ENCODE results near the gene ARMS2. TPM values are rescaled to one million over a fixed set of nuclear protein-coding genes. Genes with fewer than 3 reads are reported as not detected.

The ARMS2 gene
- total and polyA plus RNA-seq, 12 donors, result 0.33 to 1.3 (median 0.94) TPM; not detected in 8

DNA sequence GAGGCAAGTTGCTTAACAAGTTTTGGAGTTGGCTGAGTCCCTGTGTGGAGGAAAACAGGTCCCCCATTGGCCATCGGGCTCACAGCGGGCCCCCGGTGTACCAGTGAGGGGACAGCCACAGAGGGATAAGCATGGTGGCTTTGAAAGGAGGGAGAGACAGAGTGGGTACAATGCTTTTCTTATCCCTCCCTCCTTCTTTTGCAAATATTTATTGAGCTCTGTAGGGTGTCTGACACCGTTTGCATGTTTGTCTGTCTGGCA is 9.7 kb downstream of the ARMS2 start:
- ATAC-seq, result no peak
- Histone ChIP-seq H3K27ac (no peak overlapping the region), H3K36me3 (peaks cover 0 to 13% (median 0%) of the 10 kb centered on the region in 9 donors), H3K27me3 (peaks cover 0 to 46% (median 0%) of the 10 kb centered on the region in 7 donors), H3K9me3 (no peaks in the 10 kb centered on the region), H3K4me1 (peaks cover 6 to 61% (median 44%) of the 10 kb centered on the region in 9 donors), H3K4me3 (no peak overlapping the region)
- intact Hi-C loops (cut with DNase I), result loop anchor here in 5 of 10 donors (5.0 to 10.0 kb wide), 4 partner anchors 33 to 103 kb away; partner anchors contain the start of gene DMBT1 (in 1 of the 5)
- TF ChIP-seq, protein P1, sequence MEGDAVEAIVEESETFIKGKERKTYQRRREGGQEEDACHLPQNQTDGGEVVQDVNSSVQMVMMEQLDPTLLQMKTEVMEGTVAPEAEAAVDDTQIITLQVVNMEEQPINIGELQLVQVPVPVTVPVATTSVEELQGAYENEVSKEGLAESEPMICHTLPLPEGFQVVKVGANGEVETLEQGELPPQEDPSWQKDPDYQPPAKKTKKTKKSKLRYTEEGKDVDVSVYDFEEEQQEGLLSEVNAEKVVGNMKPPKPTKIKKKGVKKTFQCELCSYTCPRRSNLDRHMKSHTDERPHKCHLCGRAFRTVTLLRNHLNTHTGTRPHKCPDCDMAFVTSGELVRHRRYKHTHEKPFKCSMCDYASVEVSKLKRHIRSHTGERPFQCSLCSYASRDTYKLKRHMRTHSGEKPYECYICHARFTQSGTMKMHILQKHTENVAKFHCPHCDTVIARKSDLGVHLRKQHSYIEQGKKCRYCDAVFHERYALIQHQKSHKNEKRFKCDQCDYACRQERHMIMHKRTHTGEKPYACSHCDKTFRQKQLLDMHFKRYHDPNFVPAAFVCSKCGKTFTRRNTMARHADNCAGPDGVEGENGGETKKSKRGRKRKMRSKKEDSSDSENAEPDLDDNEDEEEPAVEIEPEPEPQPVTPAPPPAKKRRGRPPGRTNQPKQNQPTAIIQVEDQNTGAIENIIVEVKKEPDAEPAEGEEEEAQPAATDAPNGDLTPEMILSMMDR (IDR thresholded peaks at IDR 0.05), result no peak
- DNase-seq, result no peak
- WGBS, 2 donors, result 85 to 93% methylated on average over 4 of the region's 4 CpGs

DNA sequence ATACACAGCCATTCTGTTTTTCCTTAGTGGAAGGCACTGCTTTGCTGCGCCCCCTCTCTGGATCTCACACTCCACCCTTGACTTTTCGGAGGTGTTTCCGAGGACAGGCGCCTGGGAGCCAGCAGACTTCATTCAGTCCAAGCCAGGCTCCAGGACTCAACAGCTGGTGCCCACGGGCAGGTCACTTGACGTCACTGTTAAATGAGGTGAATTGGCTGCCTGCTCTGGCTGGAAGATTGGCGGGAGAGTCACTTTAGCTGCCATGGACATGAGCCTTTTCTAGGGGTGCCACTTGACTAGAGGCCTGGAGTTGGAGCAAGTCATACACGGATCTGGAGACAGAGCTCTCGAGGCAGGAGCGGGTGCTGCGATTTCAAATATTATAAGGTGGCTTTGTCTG is 10.1 kb downstream of the ARMS2 start:
- Histone ChIP-seq H3K27ac (no peak overlapping the region), H3K4me1 (peaks cover 6 to 65% (median 45%) of the 10 kb centered on the region in 9 donors), H3K9me3 (no peaks in the 10 kb centered on the region), H3K36me3 (peaks cover 0 to 13% (median 0%) of the 10 kb centered on the region in 9 donors), H3K27me3 (peaks cover 0 to 42% (median 0%) of the 10 kb centered on the region in 7 donors), H3K4me3 (no peak overlapping the region)
- intact Hi-C loops (cut with DNase I), result loop anchor here in 5 of 10 donors (5.0 to 10.0 kb wide), 4 partner anchors 33 to 103 kb away; partner anchors contain the start of gene DMBT1 (in 1 of the 5)
- 48 to 71% methylated on average over 11 of the region's 11 CpGs for WGBS, 2 donors
- ATAC-seq, result peak in 6 of 8 donors; percentile 12 to 54 (median 29)
- TF ChIP-seq, protein P1 (IDR thresholded peaks at IDR 0.05), result no peak
- peak in 1 of 2 donors; percentile 44 for DNase-seq

DNA sequence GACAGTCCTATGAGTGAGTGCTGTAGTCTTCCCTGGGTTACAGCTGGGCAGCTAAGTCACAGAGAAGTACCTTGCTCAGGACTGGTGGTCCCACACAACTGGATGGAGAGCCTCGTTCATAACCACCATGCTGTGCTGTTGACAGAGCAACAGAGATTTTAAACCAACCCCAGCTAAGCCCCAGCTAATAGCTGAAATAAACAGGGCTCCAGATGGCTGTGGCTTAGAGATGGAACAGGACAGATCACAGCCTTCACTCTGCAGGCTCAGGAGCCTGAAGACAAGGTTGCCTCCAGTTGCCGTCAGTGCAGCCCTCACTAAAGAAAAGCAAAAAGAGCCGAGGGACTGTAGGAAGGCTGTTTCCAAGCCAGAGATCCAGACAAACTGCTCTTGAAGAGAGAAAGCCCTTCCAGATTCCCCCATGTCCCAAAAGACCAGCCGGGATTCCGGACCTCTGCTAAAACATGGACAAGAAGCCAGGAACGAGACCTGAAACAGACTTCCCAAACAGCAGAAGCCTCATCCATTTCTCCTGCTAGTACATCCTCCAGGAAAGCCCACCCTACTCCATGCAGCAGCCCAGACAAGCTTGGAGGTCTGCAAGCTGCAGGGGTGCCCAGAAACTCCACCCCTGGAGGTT is 11.1 kb downstream of the ARMS2 start:
- H3K4me1 ChIP-seq, result peaks cover 11 to 71% (median 43%) of the 10 kb centered on the region in 9 donors
- intact Hi-C loops (cut with DNase I), result loop anchor here in 1 of 10 donors (10.0 kb wide), 1 partner anchor 99 kb away; the partner anchor contains the start of gene DMBT1
- peaks cover 0 to 32% (median 0%) of the 10 kb centered on the region in 7 donors for H3K27me3 ChIP-seq
- no peaks in the 10 kb centered on the region for H3K9me3 ChIP-seq
- no peak overlapping the region for H3K27ac ChIP-seq
- DNase-seq (no peak), ATAC-seq (no peak)
- 74 to 83% methylated on average over 6 of the region's 6 CpGs for WGBS, 2 donors
- H3K4me3 ChIP-seq, result no peak overlapping the region
- H3K36me3 ChIP-seq, result peaks cover 0 to 13% (median 0%) of the 10 kb centered on the region in 9 donors
- TF ChIP-seq, protein P1 (IDR thresholded peaks at IDR 0.05), result no peak

DNA sequence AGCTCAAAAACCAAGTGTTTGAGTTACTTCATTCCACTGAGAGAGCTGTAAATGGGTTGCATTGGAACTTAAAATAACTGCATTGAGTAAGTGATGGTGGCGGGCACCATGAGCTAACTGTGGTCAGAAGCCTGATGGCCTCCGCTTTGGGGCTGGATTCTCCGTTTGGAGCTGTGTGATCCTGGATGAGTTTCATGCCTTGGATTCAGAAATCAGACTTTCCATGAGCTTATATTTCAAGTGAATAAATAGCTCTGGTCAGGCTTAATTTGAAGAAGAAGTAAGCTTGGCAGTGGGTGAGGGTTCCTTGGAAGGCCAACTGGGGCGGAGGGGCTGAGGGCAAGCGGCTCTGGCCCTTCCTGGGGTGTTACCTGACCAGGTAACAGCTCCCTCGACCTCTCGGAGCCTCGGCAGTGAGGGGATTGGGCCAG is 12.5 kb downstream of the ARMS2 start:
- intact Hi-C loops (cut with DNase I), result loop anchor here in 1 of 10 donors (10.0 kb wide), 1 partner anchor 98 kb away; the partner anchor contains the start of gene DMBT1
- TF ChIP-seq, protein P1 (IDR thresholded peaks at IDR 0.05), result no peak
- ATAC-seq (no peak), DNase-seq (no peak)
- no peak overlapping the region for H3K27ac ChIP-seq
- H3K27me3 ChIP-seq, result peaks cover 0 to 23% (median 0%) of the 10 kb centered on the region in 7 donors
- WGBS, 2 donors, result 91 to 97% methylated on average over 8 of the region's 8 CpGs
- peaks cover 0 to 13% (median 0%) of the 10 kb centered on the region in 9 donors for H3K36me3 ChIP-seq
- no peaks in the 10 kb centered on the region for H3K9me3 ChIP-seq
- peaks cover 12 to 73% (median 50%) of the 10 kb centered on the region in 9 donors for H3K4me1 ChIP-seq
- no peak overlapping the region for H3K4me3 ChIP-seq
